Measurements from ENCODE around the gene CTSD. TPM values are rescaled to one million over a fixed set of nuclear protein-coding genes. Genes with fewer than 3 reads are reported as not detected.

Gene CTSD
- polyA plus RNA-seq, 1 experiment, result 206 TPM

DNA sequence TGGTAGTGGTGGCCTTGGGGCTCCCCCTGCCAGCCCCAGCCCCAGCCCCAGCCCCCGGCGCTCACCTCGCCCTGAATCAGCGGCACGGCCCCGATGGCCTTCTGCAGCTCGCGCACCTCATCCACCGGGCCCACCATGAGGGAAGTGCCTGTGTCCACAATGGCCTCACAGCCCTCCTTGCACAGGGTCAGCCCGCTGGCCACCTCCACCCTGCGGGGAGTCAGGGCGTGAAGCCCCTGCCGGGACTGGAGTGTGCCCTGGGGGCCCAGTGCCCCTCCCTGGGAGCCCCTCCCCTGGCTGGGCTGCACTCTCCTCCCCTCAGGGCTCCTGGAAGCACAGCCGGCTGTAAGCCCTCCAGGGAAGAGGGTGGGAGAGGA, 9.8 kb downstream of the CTSD start:
- no peak for DNase-seq (ENCODE audit: low read depth)
- ChIA-PET POLR2A (no interaction called here), CTCF (no interaction called here)
- H3K27me3 ChIP-seq (ENCODE audit: control insufficient read depth, insufficient read depth, low read length), result no peaks in the 10 kb centered on the region
- TF ChIP-seq, protein P1, sequence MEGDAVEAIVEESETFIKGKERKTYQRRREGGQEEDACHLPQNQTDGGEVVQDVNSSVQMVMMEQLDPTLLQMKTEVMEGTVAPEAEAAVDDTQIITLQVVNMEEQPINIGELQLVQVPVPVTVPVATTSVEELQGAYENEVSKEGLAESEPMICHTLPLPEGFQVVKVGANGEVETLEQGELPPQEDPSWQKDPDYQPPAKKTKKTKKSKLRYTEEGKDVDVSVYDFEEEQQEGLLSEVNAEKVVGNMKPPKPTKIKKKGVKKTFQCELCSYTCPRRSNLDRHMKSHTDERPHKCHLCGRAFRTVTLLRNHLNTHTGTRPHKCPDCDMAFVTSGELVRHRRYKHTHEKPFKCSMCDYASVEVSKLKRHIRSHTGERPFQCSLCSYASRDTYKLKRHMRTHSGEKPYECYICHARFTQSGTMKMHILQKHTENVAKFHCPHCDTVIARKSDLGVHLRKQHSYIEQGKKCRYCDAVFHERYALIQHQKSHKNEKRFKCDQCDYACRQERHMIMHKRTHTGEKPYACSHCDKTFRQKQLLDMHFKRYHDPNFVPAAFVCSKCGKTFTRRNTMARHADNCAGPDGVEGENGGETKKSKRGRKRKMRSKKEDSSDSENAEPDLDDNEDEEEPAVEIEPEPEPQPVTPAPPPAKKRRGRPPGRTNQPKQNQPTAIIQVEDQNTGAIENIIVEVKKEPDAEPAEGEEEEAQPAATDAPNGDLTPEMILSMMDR (IDR thresholded peaks at IDR 0.05; ENCODE audit: insufficient read depth, low read depth, low read length), result no peak
- H3K4me3 ChIP-seq (ENCODE audit: low read depth, low read length), result no peak overlapping the region
- H3K36me3 ChIP-seq (ENCODE audit: control insufficient read depth, insufficient read depth, low read length), result peaks cover 20% of the 10 kb centered on the region

DNA sequence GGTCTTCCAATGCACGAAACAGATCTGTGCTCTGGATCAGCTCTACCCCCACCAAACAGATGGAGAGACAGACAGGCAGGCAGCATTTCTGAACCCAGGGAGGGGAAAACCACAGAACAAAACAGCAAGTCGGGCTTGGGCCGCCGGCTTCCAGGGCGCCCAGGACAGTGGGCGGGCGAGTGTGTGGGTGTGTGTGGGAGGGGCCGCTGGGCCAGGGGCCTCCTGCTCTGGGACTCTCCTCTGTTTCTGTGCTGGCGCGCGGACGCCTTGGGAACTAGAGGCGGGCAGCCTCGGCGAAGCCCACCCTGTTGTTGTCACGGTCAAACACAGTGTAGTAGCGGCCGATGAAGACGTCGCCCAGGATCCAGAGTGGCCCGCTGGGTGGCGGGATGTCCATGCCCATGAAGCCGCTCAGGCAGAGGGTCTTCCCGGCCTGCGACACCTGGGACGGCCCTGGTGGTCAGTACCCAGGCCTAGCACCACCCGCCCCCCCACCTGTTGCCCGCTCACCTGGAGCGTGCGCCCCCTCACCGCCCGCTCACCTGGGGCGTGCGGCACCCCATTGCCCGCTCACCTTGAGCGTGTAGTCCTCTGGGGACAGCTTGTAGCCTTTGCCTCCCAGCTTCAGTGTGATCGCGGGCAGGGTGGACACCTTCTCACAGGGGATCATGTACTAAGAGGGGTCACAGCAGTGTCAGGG, 10.3 kb downstream of the CTSD start:
- POLR2A ChIA-PET, result no interaction called here
- peaks cover 3% of the 10 kb centered on the region; the same call in 1 of the 2 replicates for H3K27me3 ChIP-seq (ENCODE audit: control insufficient read depth, insufficient read depth, low read length)
- CTCF ChIA-PET, result interaction anchor here (0.8 kb wide), 1 partner anchor 80 kb away, joined by 3 read pairs; no protein-coding TSS in a partner anchor
- DNase-seq (ENCODE audit: low read depth), result no peak
- H3K4me3 ChIP-seq (ENCODE audit: low read depth, low read length), result no peak overlapping the region
- peaks cover 19% of the 10 kb centered on the region for H3K36me3 ChIP-seq (ENCODE audit: control insufficient read depth, insufficient read depth, low read length)
- TF ChIP-seq, protein P1 (IDR thresholded peaks at IDR 0.05; ENCODE audit: insufficient read depth, low read depth, low read length), result no peak

DNA sequence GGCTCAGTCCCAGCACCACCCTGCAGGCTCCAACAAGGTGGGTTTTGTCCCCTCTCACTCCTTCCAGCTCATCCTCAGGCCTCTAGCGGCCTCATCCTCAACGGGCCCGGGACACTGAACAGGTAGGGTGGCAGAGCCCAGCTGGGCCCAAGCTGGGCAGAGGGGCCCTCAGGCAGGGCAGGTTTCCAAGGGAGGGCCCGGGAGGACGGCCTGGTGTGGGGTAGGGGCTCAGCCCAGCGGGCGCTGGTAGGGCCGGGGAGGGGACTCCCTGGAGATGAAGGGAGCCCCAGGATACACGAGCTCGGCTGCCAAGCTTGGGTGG, 10.9 kb downstream of the CTSD start:
- TF ChIP-seq, protein P1 (IDR thresholded peaks at IDR 0.05; ENCODE audit: insufficient read depth, low read depth, low read length), result no peak
- Histone ChIP-seq H3K4me3 (ENCODE audit: low read depth, low read length) (no peak overlapping the region), H3K27me3 (ENCODE audit: control insufficient read depth, insufficient read depth, low read length) (peaks cover 5% of the 10 kb centered on the region; the same call in 1 of the 2 replicates), H3K36me3 (ENCODE audit: control insufficient read depth, insufficient read depth, low read length) (peaks cover 19% of the 10 kb centered on the region)
- no peak for DNase-seq (ENCODE audit: low read depth)
- POLR2A ChIA-PET, result no interaction called here
- CTCF ChIA-PET, result interaction anchor here (0.8 to 2.0 kb wide), 3 partner anchors 9 to 80 kb away, joined by 3 to 6 read pairs (median 4); no protein-coding TSS in a partner anchor

DNA sequence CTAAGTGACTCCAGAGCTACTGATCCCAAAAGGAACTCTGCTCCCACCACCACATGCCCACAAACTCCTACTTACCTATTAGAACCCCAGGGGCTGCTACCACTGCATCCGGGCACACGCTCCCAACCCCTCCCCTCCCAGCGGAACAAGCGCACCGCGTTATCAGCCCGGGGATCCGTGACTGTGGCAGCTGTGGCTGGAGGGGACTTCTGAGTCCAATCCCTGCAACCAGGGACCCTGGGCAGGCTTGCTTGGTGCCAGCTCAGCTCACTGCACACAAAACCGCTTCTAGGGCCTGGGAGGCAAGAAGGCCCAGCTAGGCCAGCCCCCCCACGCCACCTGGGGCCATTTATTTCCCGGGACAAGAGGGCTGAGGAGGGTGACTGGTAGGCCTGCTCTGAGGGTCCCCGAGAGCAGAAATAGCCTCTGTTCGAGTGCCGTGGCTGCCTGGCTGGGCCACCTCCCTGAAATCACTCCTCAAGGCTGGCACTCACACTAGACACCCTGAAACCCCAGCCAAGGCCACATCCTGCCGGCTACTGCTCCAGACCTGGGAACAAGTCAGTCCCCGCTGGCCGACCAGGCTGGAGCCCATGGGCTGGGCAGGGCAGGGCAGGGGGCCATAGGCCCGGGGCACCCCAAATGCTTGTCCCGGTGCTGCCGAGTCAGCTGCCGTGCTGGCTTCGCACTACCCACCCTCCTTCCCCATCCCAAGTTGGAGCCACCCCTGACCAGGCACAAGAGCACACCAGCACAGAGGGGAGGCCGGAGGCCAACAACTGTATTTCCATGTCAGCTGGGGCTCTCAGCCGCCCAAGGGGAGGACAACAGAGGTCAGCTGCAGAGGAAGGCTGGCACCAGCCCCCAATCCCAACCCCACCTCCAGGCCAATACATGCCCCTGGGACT, 11.5 kb downstream of the CTSD start:
- POLR2A ChIA-PET, result no interaction called here
- CTCF ChIA-PET, result interaction anchor here (1.0 to 2.0 kb wide), 3 partner anchors 8 to 81 kb away, joined by 3 to 6 read pairs (median 4); no protein-coding TSS in a partner anchor
- DNase-seq (ENCODE audit: low read depth), result no peak
- Histone ChIP-seq H3K27me3 (ENCODE audit: control insufficient read depth, insufficient read depth, low read length) (peaks cover 5% of the 10 kb centered on the region; the same call in 1 of the 2 replicates), H3K36me3 (ENCODE audit: control insufficient read depth, insufficient read depth, low read length) (peaks cover 14% of the 10 kb centered on the region), H3K4me3 (ENCODE audit: low read depth, low read length) (no peak overlapping the region)
- TF ChIP-seq, protein P1 (IDR thresholded peaks at IDR 0.05; ENCODE audit: insufficient read depth, low read depth, low read length), result no peak

DNA sequence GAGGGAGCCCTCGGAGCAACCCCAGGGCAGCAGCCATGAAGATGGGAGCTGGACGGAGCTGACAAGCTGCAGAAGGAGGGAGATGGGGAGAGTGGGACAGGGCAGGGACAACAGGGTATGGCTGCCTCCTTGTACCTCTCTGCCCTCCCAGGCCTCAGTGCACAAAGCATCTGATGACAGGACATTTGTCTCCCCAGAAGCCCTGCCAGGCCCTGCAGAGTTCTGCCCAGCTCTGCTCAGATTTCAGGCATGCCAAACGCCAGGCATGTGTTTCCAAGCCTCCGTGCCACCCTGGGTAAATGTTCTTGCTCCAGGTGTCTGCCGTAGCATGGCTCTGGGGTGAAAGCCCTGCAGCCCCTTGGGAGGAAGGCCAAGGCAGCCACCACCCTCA, 12.2 kb downstream of the CTSD start:
- no peak for DNase-seq (ENCODE audit: low read depth)
- H3K27me3 ChIP-seq (ENCODE audit: control insufficient read depth, insufficient read depth, low read length), result peaks cover 5% of the 10 kb centered on the region; the same call in 1 of the 2 replicates
- no peak overlapping the region for H3K4me3 ChIP-seq (ENCODE audit: low read depth, low read length)
- TF ChIP-seq, protein P1 (IDR thresholded peaks at IDR 0.05; ENCODE audit: insufficient read depth, low read depth, low read length), result no peak
- H3K36me3 ChIP-seq (ENCODE audit: control insufficient read depth, insufficient read depth, low read length), result peaks cover 12% of the 10 kb centered on the region
- ChIA-PET CTCF (interaction anchor here (1.3 to 2.0 kb wide), 2 partner anchors 58 to 82 kb away, joined by 3 to 6 read pairs; no protein-coding TSS in a partner anchor), POLR2A (no interaction called here)
